Raji (cell line): ENCODE results near the gene KCNK15.

Experiments used
- POLR2A ChIP-seq: IDR thresholded peaks from 2 replicates; pipeline ENCODE4 v1.6.1; 2011; ENCODE audit warnings: low read depth, low read length, control low read depth; ENCODE audit not compliant: insufficient read depth

Gene KCNK15

DNA sequence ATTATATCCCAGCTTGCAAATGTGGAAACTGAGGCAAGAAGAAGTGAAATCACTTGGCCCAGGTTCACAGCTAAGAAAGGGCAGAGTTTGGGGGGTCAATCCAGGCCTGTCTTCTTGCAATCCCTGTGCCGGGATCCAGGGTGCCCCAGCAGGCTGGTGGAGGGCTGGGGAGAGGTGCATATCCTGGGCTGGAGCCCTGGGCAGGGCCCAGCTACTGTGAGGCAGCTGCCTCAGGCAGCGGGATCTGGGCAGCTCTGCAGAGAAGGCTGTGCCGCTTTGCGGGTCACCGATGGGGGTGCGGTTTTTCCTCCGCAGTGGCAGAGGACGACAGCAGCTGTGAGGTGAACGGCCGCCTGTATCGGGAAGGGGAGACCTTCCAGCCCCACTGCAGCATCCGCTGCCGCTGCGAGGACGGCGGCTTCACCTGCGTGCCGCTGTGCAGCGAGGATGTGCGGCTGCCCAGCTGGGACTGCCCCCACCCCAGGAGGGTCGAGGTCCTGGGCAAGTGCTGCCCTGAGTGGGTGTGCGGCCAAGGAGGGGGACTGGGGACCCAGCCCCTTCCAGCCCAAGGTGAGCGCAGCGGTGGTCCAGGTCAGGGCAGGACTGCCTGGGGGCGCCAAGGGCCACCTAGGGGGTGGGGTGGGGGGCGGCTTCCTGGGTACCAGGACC is 21.1 kb upstream of the KCNK15 start:
- no peak for TF ChIP-seq POLR2A

DNA sequence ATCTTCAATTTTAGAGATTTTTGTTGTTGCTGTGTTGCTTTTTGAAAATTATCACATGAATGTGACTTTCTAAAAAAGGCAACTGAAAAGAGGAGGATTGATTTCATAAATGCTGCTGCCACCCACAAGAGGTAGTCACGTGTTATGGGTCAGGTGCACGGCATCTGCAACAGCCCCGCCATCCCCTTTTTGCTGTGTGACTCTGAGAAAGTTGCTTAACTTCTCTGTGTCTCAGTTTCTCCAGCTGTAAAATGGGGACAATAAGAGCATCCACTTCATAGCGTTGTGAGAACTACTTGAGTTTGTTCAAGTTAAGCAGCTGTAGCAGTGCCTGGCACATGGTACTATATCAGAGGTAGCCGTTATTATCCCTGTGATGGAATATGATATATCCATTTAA is 19.8 kb upstream of the KCNK15 start:
- no peak for TF ChIP-seq POLR2A

DNA sequence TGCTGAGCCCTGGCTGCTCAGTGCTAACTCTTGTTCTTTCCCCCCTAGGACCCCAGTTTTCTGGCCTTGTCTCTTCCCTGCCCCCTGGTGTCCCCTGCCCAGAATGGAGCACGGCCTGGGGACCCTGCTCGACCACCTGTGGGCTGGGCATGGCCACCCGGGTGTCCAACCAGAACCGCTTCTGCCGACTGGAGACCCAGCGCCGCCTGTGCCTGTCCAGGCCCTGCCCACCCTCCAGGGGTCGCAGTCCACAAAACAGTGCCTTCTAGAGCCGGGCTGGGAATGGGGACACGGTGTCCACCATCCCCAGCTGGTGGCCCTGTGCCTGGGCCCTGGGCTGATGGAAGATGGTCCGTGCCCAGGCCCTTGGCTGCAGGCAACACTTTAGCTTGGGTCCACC is 18.6 kb upstream of the KCNK15 start:
- TF ChIP-seq POLR2A, result no peak

DNA sequence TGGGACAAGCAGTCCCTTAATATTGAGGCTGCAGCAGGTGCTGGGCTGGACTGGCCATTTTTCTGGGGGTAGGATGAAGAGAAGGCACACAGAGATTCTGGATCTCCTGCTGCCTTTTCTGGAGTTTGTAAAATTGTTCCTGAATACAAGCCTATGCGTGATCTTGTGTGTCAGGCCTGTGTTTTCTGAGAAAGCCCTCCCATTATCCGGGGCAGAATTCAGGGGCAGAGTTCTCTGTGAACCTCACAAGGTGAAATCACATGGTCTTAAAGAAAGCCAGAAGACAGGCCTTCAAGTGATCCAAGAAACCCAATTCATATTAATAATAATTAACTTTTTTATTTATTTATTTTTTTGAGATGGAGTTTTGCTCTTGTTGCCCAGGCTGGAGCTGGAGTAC is 18.0 kb upstream of the KCNK15 start:
- TF ChIP-seq POLR2A, result no peak

DNA sequence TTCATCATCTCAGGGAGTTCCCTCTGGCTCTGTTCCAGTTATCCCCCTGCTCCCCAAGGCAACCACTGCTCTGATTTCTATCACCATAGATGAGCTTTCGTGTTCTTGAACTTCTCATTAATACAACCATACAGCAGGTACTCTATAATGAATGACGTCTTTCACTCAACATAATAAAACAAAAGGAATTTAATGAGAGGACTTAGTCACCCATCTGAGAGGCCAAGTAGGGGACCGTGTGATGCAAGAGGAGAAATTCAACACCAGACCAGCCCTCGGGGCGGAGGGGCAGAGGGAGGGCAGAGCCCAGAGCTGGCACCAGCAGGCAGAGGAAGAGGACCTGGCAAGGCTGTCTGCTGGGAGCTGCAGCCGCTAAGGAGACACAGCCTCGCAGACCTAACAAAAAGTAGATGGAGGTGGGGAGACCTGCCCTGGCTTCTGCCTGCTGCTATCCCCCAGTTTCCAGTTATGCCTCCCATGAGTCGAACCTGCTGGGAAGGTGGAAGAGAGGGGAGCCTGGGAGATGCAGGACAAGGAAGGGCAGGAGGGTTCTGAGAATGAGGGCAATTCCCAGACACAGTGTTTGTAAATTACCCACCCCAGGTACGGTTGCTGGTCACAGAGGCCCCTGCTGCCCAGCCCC is 16.7 kb upstream of the KCNK15 start:
- TF ChIP-seq POLR2A, result no peak

DNA sequence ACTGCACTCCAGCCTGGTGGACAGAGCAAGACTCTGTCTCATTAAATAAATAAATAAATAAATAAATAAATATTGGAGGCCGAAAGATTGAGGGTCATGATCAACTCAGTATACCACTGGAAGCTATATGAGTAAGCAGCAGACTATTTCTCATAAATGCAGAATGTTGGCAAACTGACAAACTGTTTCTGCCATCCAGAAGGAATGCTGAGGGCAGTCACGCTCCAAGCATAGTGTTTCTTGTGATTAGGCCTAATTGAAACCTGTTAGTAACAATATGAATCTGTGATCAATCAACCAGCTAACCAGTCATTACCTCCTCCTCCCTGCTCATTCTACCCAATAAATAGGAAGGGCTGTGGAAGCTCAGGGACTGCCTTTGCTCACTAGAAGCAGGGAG is 15.2 kb upstream of the KCNK15 start:
- no peak for TF ChIP-seq POLR2A

DNA sequence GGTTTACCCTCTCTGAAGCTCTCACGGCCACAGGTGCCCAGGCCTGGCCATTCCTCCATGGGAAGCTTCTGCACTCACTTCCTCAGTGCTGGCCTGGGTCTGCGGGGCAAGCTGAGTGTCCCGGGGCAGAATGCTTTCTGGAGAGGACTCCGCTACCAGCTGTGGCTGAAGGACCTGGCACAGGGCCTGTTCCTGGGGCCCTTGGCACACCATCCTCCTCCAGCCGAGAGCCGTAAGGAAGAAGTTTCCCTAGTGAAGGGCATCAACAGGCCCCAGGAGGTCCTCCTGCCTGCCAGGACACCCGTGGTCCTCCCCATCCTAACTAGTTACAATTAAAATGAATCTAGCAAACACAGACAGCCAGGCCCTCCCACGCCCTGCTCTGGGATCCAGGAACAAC is 14.0 kb upstream of the KCNK15 start:
- no peak for TF ChIP-seq POLR2A

DNA sequence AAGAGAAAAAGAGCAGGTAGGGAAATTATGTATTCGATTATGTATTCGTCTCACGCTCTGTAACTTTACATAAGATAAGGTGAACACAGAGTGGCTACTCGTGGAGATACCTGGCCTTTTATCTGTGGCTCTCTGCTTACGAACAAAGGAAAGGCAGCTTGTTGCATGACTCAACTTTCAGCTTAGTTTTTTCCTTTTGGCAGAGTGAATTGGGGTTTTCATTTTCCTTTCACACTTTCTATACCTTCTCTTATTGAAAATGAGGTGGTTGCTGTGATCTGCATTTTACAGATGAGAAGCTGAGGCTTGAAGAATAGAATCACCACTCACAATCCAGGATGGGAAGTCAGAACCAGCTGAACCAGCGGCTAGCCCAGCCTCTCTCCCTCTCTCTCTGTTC is 13.3 kb upstream of the KCNK15 start:
- TF ChIP-seq POLR2A, result no peak

DNA sequence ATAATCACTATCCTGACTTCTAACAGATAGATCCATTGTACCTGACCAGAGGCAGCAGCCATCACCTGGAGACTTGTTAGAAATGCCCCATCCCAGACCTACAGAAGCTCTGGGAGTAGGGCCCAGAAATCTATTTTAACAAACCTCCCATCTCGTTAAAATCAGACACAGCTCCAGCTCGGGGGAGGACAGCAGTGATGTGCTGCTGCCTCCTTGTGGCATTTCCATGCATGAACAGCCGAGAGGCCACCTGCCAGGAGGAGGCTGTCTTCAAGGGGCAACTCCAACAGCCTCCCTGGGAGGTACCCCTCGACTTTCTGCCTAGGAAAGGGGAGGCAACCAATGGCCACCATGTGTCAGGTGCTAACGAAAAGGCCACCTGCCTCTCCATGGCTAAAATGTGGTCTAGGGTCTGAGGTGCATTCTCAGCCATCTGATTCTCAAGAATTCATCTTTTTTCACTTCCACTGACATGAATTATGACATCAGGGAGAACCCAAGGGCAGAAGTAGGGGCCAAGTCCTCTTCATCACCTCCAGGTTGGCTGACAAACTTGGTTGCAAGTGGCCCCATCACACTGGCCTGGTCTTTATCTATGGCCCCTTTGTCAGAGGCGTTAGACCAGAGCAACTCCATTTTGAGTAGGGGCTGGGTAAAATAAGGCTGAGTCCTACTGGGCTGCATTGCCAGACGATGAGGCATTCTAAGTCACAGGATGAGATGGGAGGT is 12.2 kb upstream of the KCNK15 start:
- TF ChIP-seq POLR2A, result no peak

DNA sequence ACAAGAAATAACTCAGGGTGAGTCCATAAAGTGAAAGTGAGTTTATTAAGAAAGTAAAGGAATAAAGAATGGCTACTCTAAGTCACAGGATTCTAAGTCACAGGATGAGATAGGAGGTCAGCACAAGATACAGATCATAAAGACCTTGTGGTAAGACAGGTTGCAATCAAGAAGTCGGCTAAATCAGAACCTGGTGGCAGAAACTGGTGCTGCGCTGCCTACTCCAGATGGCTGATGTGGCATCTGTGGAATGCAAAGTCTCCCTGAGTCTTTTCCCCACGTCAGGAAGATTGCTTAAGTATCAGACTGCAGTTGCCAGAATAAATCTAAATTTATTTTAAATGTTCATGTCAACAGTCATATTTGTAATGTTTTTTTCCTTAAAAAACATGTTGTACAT is 10.7 kb upstream of the KCNK15 start:
- TF ChIP-seq POLR2A, result no peak

DNA sequence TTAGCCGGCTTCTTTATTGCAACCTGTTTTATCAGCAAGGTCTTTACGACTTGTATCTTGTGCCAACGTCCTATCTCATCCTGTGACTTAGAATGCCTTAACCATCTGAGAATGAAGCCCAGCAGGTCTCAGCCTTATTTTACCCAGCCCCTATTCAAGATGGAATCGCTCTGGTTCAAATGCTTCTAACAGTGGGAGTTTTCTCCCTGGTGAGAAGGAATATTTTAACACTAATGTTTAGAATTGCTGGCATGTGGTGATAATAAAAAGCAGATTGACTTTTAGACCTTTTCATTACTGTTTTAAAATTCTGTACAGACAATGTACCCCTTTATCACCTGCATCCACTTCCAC is 9.9 kb upstream of the KCNK15 start:
- no peak for TF ChIP-seq POLR2A

DNA sequence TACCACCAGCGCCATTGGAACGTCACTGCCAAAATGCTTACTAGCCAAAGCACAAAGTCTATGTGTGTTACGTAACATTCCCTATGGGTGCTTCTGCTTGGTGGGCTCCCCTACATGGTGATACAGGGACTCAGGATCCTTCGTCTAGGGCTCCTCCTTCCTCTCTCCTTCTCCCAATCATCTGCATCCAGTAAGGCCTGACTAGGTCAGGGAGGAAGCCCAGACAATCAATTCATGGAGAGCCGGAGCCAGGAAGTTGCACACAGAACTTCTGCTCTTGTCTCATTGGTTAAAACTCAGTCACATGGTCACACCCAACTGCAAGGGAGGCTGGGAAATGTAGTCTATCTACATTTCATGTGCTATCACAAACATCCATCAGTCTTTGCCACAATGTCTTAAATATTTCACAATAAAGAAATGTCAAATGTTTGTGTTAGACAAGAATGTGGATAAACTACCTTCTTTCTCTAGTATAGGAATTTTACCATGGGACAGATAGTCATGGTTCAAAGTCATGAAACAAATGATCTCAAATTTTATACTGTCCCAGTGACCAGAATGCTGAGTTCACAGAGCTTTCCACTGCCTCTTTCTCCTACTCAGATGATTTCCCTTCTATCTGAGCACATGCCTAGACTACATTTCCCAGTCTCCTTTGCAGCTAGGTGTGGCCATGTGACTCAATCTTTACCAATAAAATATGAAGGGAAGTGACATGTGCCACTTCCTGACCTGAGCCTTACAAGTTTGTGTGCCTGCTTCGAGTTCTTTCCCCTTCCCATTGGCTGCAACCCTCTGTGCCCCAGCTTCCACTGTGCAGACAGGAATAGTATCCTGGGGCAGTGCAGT is 9.3 kb upstream of the KCNK15 start:
- no peak for TF ChIP-seq POLR2A

DNA sequence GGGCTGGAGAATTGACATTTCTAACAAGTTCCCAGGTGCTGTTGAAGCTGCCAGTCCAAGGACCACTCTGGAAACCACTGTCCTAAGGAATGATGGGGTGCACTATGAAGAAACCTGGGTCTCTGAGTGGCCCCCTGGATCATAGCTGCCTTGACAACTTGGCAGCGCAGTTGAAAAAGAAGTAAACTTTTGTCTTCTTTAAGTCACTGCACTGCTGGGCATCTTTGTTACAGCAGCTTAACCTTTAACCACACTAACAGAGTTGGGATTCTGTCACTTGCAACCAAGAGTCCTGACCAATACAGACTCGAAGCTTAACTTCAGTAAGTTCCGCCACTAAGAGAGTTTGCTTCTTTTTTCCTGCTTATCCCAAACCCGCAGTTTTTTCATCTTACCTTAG is 8.5 kb upstream of the KCNK15 start:
- no peak for TF ChIP-seq POLR2A

DNA sequence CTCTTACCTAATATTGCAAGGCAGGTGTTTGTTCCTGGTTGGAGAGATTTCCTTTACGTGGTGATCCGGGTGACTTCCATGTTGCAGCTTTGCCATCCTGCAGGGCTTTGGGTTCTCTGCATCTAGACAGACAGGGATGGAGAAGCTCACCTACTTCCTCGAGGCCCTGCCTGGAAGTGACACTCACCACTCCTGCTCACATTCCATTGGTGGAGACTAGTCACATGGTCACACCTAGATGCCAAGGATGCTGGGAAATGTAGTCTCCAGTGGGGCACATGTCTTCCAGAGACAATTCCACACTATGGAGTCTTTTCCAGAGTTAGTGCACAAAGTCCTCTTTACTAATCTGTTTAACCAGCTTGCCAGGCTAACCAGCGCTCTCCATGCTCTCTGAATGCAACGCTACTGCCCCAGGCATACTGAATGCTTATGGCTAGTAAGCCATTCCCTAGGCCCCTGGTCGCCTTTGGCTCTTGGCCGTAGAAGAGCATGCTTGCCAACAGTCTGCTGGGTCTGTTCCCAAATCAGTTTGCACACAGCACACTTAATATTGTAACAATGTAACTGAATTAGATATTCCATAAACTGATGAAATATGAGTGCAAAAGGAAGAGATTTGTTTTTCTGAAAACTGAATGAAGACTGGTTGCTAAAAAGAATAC is 6.7 kb upstream of the KCNK15 start:
- peak; percentile 55; the same call in 1 of the 2 replicates for TF ChIP-seq POLR2A

DNA sequence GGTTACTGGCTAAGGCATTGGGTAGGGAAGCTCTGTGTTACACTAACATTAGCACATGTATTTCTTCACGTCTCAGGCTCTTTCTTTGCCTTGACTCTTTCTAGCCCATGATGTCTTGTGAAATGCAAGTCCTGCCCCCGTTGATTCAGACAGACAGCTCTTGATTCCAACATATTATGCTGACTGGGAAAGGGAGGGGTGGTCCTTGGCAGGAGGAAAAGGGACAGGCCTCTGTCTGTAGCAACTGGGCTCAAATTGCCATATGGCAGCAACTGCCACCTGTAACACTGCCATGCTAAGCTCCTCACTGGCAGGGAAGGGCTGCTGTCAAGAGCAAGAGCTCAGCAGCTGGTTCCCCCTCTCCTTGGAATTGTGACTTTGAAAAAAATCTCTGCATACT is 5.7 kb upstream of the KCNK15 start:
- no peak for TF ChIP-seq POLR2A

DNA sequence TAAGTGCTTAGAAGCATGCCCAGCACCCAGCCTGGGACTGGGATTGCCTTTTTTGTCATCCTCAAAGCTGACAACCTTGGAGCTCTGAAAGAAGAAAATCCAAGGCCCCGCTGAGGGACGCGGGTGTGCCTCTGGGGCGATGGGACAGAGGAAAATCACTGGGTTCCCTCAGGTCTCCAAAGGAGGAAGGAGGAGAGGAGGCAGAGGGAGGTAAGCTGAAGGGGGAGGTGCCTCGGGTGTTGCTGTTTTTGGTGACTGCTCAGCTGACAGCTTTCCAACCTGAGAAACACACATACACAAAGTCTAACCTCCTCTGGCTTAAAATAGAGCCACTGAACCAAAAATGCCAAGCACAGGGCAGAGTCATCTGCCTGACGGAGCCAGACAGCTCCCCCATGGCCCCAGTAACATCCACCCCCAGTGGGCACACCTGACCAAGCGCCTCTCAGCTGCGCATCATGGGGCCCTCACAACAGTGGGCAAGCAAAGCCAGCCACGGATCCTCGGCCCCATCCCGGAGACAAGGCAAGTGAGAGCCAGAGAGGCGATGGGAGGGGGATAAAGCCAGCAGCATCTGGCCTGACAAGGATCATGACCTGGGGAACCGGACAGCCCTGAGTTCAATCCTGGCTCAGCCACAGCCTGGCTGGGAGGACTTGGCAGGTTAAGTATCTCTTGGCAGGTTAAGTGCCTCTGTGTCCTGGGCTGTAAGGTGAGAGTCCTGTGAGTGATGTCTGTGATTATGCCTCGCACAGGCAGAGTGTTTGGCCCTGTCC is 3.2 kb upstream of the KCNK15 start:
- TF ChIP-seq POLR2A, result no peak
